GM12878 (cell line): ENCODE data around the gene UST. TPM values are rescaled to one million over a fixed set of nuclear protein-coding genes. Genes with fewer than 3 reads are reported as not detected.

ENCODE experiments used
- ATAC-seq: fragments of 200-7000 bp; cut with Tn5 transposase; 3 replicates; pipeline ENCODE4 v1.9.1; 2020; ENCODE audit warnings: mild to moderate bottlenecking, moderate library complexity
- BruUV-seq: library from RNA; stranded (reverse); fragments of 400-500 nt; replicated peaks from 2 replicates; lab custom pipeline; 2021; lab: Mats Ljungman, UMichigan
- CTCF ChIA-PET: fragments of 300-600 bp; sonication (Branson Sonifier 250); formaldehyde crosslinking; extraction: SDS; loops from one replicate; lab custom pipeline; 2021; ENCODE audit warnings: inconsistent platforms; lab: Yijun Ruan, JAX
- POLR2A ChIA-PET: fragments of 350-600 bp; formaldehyde crosslinking; extraction: SDS; loops from one replicate; lab custom pipeline; 2021; ENCODE audit warnings: inconsistent platforms; lab: Charles Lee
- RAD21 ChIA-PET: fragments of 300-600 bp; sonication (Branson Sonifier 250); formaldehyde crosslinking; loops from one replicate; lab custom pipeline; 2023; ENCODE audit warnings: antibody characterized with exemption; ENCODE audit not compliant: unreplicated experiment; lab: Charles Lee
- SMC1A ChIA-PET: fragments of 300-600 bp; sonication (Branson Sonifier 250); formaldehyde crosslinking; loops from one replicate; lab custom pipeline; 2023; ENCODE audit not compliant: unreplicated experiment, uncharacterized antibody; lab: Charles Lee
- DNase-seq: peaks from one replicate; pipeline ENCODE4 v3.0.0-alpha.2; 2011; ENCODE audit warnings: low read depth, low spot score
- FAIRE-seq: peaks from 3 replicates; lab custom pipeline; 2011; peaks lifted over from hg19 to GRCh38; lab: Jason Lieb, UNC
- H2AFZ ChIP-seq: 2 replicates; pipeline ENCODE4 v1.6.0; 2011; ENCODE audit warnings: low read depth, low read length, control low read depth; ENCODE audit not compliant: control insufficient read depth
- H3K27ac ChIP-seq: 2 replicates; pipeline ENCODE4 v1.5.1; 2011; ENCODE audit warnings: control low read depth; ENCODE audit not compliant: control insufficient read depth, insufficient read depth
- H3K27me3 ChIP-seq, 2 experiments: replicated peaks in 1 of 2; 2 replicates each; pipeline versions ENCODE4 v1.6.0 to v1.6.1; 2011; ENCODE audit warnings: low read length in 1 of 2; ENCODE audit not compliant: control insufficient read depth in 2 of 2, insufficient read depth in 2 of 2
- H3K36me3 ChIP-seq, 2 experiments: 2 replicates each; pipeline ENCODE4 v1.5.1; 2011; ENCODE audit warnings: low read length in 1 of 2; ENCODE audit not compliant: control insufficient read depth in 2 of 2, insufficient read depth in 2 of 2
- H3K4me1 ChIP-seq: 2 replicates; pipeline ENCODE4 v1.6.1; 2011; ENCODE audit warnings: mild to moderate bottlenecking, low read length, moderate library complexity, mixed read lengths; ENCODE audit not compliant: control insufficient read depth, insufficient read depth
- H3K4me2 ChIP-seq: 2 replicates; pipeline ENCODE4 v1.6.0; 2011; ENCODE audit warnings: control low read depth; ENCODE audit not compliant: control insufficient read depth, insufficient read depth
- H3K4me3 ChIP-seq: fragments of 200-600 bp; sonication (generic); 2 replicates; pipeline ENCODE4 v1.5.1; 2016
- H3K79me2 ChIP-seq: 2 replicates; pipeline ENCODE4 v1.6.0; 2011; ENCODE audit warnings: low read length; ENCODE audit not compliant: control insufficient read depth, insufficient read depth
- H3K9ac ChIP-seq: 2 replicates; pipeline ENCODE4 v1.8.0; 2011; ENCODE audit warnings: low read length, control low read depth, mixed read lengths; ENCODE audit not compliant: control insufficient read depth, insufficient read depth
- H3K9me3 ChIP-seq: replicated peaks from 3 replicates; pipeline ENCODE4 v1.5.1; 2011; ENCODE audit warnings: mild to moderate bottlenecking, low read length; ENCODE audit not compliant: control insufficient read depth, insufficient read depth
- H4K20me1 ChIP-seq: 2 replicates; pipeline ENCODE4 v1.6.0; 2011; ENCODE audit not compliant: control insufficient read depth, insufficient read depth
- ATF7 ChIP-seq: fragments of 450-650 bp; IDR thresholded peaks from 2 replicates; pipeline ENCODE4 v1.6.1; 2016; ENCODE audit warnings: low read depth, mild to moderate bottlenecking
- BCLAF1 ChIP-seq: fragments of 450-650 bp; IDR thresholded peaks from 2 replicates; pipeline ENCODE4 v1.6.1; 2017; ENCODE audit warnings: antibody characterized with exemption, mild to moderate bottlenecking, moderate library complexity
- BMI1 ChIP-seq: fragments of 450-650 bp; IDR thresholded peaks from 2 replicates; pipeline ENCODE4 v1.6.1; 2016; ENCODE audit warnings: mild to moderate bottlenecking, moderate library complexity, borderline replicate concordance
- EGR1 ChIP-seq, 2 experiments: IDR thresholded peaks; 1 replicate in 1 of 2; 2 replicates in 1 of 2; pipeline ENCODE4 v1.6.1; 2011 to 2012; ENCODE audit warnings: low read depth in 2 of 2, low read length in 2 of 2, borderline replicate concordance in 1 of 2, mild to moderate bottlenecking in 1 of 2, moderate library complexity in 1 of 2
- LARP7 ChIP-seq: fragments of 450-650 bp; IDR thresholded peaks from 2 replicates; pipeline ENCODE4 v1.6.1; 2017; ENCODE audit warnings: mild to moderate bottlenecking
- PML ChIP-seq: IDR thresholded peaks from 2 replicates; pipeline ENCODE4 v1.6.1; 2012; ENCODE audit warnings: low read length, inconsistent platforms
- POLR2AphosphoS5 ChIP-seq: IDR thresholded peaks from 2 replicates; pipeline ENCODE4 v1.6.1; 2011; ENCODE audit warnings: mild to moderate bottlenecking, low read length, inconsistent platforms
- RUNX3 ChIP-seq: IDR thresholded peaks from 2 replicates; pipeline ENCODE4 v1.6.1; 2012; ENCODE audit warnings: low read length, inconsistent platforms
- SPI1 ChIP-seq: IDR thresholded peaks from 2 replicates; pipeline ENCODE4 v1.6.1; 2011; ENCODE audit warnings: low read depth, mild to moderate bottlenecking, low read length, moderate library complexity, borderline replicate concordance; ENCODE audit not compliant: insufficient read depth
- TBL1XR1 ChIP-seq: IDR thresholded peaks from 2 replicates; pipeline ENCODE4 v1.6.1; 2012; ENCODE audit warnings: low read depth, low read length, improper control_type of control experiment
- ZZZ3 ChIP-seq: IDR thresholded peaks from 2 replicates; pipeline ENCODE4 v1.6.1; 2011; ENCODE audit warnings: low read depth; ENCODE audit not compliant: control insufficient read depth, insufficient read length
- WGBS: methylation state at CpG from one replicate; pipeline ENCODE4 v1.1.6; 2016; ENCODE audit warnings: low lambda C conversion rate; ENCODE audit not compliant: insufficient replicate concordance, insufficient coverage; ENCODE audit errors: missing lambda C conversion rate; 5-methylcytosine and 5-hydroxymethylcytosine counted together
- in situ Hi-C: fragments of 300-500 bp; cut with MboI; formaldehyde crosslinking; loops from 9 replicates; pipeline ENCODE4 v1.14.3; 2018; ENCODE audit warnings: mixed read lengths
- intact Hi-C: fragments of 100-400 bp; cut with micrococcal nuclease; formaldehyde crosslinking; loops from one replicate; pipeline ENCODE4 v1.14.2; 2022; ENCODE audit not compliant: unreplicated experiment
- polyA plus RNA-seq, 11 experiments: library from polyadenylated mRNA; depleted of rRNA in 4 of 11; unstranded in 6 of 11; stranded (reverse) in 5 of 11; fragments of >200 nt; fragmentation: Nextera tagmentation in 4 of 11; fragmentation: Illumina TruSeq in 1 of 11; extraction: Ambion mirVana in 4 of 11; extraction: Trizol in 1 of 11; gene quantifications; 1 replicate in 1 of 11; 2 replicates in 10 of 11; pipeline versions ENCODE4 v1.2.1 to v1.2.3, GENCODE V29; 2011 to 2016; ENCODE audit warnings: inconsistent platforms in 2 of 11, missing spikeins in 2 of 11, low read depth in 1 of 11
- total RNA-seq, 4 experiments: library from RNA; depleted of rRNA in 3 of 4; stranded (reverse); fragments of >200 nt in 3 of 4; fragmentation: Illumina TruSeq in 1 of 4; extraction: Trizol in 1 of 4; gene quantifications; 2 replicates each; pipeline versions ENCODE4 v1.2.1 to v1.2.3, GENCODE V29; 2013 to 2021
- TF ChIP-seq, protein P1 (sequence below): IDR thresholded peaks from 2 replicates; pipeline ENCODE4 v1.6.1; 2012; ENCODE audit warnings: low read length, inconsistent platforms
- TF ChIP-seq, protein P2 (sequence below): fragments of 450-650 bp; IDR thresholded peaks from 2 replicates; pipeline ENCODE4 v1.6.1; 2017; ENCODE audit warnings: low read depth, mild to moderate bottlenecking, moderate library complexity

UST gene
- total and polyA plus RNA-seq, 10 of the 15 experiments (the other 5 are each of a cell fraction or from before 2014, with no cell fraction given), result 0.74 to 43.3 (median 2.2) TPM

GRCh38 chr6:149046164-149046821 is 299.5 kb downstream of the UST start (continued):
- TF ChIP-seq SPI1, result peak; percentile 42; the same call in 1 of the 2 replicates
- no peak for TF ChIP-seq TBL1XR1
- peak; percentile 21; the same call in 1 of the 2 replicates for TF ChIP-seq ATF7

DNA sequence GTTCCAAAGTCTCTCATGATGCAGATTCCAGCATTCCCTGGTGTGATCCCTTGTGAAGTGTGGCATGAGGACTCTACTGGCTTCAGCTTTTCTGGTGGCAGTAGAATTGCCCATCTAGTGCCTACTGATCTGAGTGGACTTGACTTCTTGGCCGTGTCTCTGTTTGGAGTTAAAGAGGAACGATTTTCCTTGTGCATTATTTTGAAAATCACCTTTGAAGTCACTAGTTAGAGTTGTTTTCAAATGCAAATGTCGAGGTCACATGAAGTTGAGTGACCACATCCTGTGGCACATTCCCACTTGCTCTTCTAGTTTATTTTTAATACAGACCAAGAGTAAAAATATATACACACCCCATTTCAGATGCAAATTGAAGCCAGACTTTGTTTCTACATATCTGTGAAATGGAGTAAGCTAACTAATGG is 300.0 kb downstream of the UST start:
- CTCF ChIA-PET, result interaction anchor here (1.3 to 10.9 kb wide), 8 partner anchors 8 to 66 kb away, joined by 3 to 228 read pairs (median 14); no protein-coding TSS in a partner anchor
- SMC1A ChIA-PET, result interaction anchor here (0.8 to 26.9 kb wide), 13 partner anchors 14 to 470 kb away, joined by 3 to 1060 read pairs (median 22); no protein-coding TSS in a partner anchor
- no peaks in the 10 kb centered on the region for H4K20me1 ChIP-seq
- FAIRE-seq (no peak), DNase-seq (no peak), ATAC-seq (peak; percentile 50)
- no peaks in the 10 kb centered on the region; the same call in 1 of the 3 replicates for H3K9me3 ChIP-seq
- no peak overlapping the region for H2AFZ ChIP-seq
- no peaks in the 10 kb centered on the region for H3K36me3 ChIP-seq
- H3K27me3 ChIP-seq, result no peaks in the 10 kb centered on the region
- H3K4me3 ChIP-seq, result peak overlapping the region; percentile 47; the same call in 1 of the 2 replicates
- intact Hi-C loops, result no loop called here
- H3K4me2 ChIP-seq, result peak overlapping the region; percentile 78
- no TSS peak for BruUV-seq
- WGBS, result 2% methylated on average over 3 of the region's 3 CpGs
- RAD21 ChIA-PET, result interaction anchor here (1.0 to 10.1 kb wide), 13 partner anchors 14 to 470 kb away, joined by 3 to 379 read pairs (median 9); partner anchors contain the start of gene ZC3H12D
- POLR2A ChIA-PET, result interaction anchor here (0.6 to 10.3 kb wide), 6 partner anchors 14 to 438 kb away, joined by 3 to 298 read pairs (median 8); partner anchors contain the start of gene ZC3H12D
- H3K79me2 ChIP-seq, result no peaks in the 10 kb centered on the region; the same call in 1 of the 2 replicates
- H3K27ac ChIP-seq, result peak overlapping the region; percentile 45
- in situ Hi-C loops, result no loop called here
- H3K4me1 ChIP-seq, result peaks cover 46% of the 10 kb centered on the region
- no peak overlapping the region for H3K9ac ChIP-seq
- TF ChIP-seq TBL1XR1 (peak; percentile 93), EGR1 (IDR thresholded peaks at IDR 0.05; ENCODE audit: borderline replicate concordance in 1 of 2, low read depth in 2 of 2, low read length in 2 of 2) (no peak), LARP7 (no peak), RUNX3 (peak; percentile 99), POLR2AphosphoS5 (peak; percentile 66), BCLAF1 (no peak), BMI1 (0 out of 2 replicates have a peak, but pooled peaks have one; percentile 14), ZZZ3 (no peak), PML (no peak), ATF7 (0 out of 2 replicates have a peak, but pooled peaks have one; percentile 39)
- TF ChIP-seq, protein P1, sequence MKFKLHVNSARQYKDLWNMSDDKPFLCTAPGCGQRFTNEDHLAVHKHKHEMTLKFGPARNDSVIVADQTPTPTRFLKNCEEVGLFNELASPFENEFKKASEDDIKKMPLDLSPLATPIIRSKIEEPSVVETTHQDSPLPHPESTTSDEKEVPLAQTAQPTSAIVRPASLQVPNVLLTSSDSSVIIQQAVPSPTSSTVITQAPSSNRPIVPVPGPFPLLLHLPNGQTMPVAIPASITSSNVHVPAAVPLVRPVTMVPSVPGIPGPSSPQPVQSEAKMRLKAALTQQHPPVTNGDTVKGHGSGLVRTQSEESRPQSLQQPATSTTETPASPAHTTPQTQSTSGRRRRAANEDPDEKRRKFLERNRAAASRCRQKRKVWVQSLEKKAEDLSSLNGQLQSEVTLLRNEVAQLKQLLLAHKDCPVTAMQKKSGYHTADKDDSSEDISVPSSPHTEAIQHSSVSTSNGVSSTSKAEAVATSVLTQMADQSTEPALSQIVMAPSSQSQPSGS, result peak; percentile 85
- TF ChIP-seq, protein P2, sequence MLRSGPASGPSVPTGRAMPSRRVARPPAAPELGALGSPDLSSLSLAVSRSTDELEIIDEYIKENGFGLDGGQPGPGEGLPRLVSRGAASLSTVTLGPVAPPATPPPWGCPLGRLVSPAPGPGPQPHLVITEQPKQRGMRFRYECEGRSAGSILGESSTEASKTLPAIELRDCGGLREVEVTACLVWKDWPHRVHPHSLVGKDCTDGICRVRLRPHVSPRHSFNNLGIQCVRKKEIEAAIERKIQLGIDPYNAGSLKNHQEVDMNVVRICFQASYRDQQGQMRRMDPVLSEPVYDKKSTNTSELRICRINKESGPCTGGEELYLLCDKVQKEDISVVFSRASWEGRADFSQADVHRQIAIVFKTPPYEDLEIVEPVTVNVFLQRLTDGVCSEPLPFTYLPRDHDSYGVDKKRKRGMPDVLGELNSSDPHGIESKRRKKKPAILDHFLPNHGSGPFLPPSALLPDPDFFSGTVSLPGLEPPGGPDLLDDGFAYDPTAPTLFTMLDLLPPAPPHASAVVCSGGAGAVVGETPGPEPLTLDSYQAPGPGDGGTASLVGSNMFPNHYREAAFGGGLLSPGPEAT, result peak; percentile 92
